ENCODE data around the gene JOSD1. TPM values are rescaled to one million over a fixed set of nuclear protein-coding genes. Genes with fewer than 3 reads are reported as not detected.
A peak's percentile ranks its signal among the peaks of the same experiment; 100 is the strongest.

Gene JOSD1
- total and polyA plus RNA-seq, 12 donors = 9.6 to 37.3 (median 21.8) TPM

DNA sequence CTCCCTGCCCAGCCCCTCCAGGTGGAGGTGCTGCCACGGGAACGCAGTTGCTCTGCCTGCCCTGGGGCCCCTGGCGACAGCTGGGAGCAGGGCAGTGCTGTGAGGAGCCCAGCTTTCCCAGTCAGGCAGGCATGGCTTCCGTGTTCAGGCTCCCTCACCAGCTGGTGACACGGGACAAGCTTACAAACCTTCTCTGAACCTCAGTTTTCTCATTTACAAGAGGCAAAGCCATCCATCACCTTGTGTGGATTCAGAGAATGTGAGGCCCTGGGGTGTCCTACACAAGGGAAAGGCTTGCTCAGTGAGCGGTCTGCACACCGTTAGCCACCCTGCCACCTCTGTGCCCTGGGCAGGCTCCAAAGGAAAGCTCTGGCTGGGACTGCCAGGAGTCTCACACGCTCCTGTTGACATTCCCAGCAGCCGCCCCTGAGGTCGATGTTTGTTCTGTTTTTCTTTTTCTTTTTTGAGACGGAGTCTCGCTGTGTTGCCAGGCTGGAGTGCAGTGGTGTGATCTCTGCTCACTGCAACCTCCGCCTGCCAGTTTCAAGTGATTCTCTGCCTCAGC is 31.6 kb upstream of the JOSD1 start:
- TF ChIP-seq, protein P1, sequence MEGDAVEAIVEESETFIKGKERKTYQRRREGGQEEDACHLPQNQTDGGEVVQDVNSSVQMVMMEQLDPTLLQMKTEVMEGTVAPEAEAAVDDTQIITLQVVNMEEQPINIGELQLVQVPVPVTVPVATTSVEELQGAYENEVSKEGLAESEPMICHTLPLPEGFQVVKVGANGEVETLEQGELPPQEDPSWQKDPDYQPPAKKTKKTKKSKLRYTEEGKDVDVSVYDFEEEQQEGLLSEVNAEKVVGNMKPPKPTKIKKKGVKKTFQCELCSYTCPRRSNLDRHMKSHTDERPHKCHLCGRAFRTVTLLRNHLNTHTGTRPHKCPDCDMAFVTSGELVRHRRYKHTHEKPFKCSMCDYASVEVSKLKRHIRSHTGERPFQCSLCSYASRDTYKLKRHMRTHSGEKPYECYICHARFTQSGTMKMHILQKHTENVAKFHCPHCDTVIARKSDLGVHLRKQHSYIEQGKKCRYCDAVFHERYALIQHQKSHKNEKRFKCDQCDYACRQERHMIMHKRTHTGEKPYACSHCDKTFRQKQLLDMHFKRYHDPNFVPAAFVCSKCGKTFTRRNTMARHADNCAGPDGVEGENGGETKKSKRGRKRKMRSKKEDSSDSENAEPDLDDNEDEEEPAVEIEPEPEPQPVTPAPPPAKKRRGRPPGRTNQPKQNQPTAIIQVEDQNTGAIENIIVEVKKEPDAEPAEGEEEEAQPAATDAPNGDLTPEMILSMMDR (IDR thresholded peaks at IDR 0.05) = no peak
- no peak overlapping the region for H3K4me3 ChIP-seq
- H3K4me1 ChIP-seq = peaks cover 9 to 48% (median 28%) of the 10 kb centered on the region in 9 donors
- H3K27ac ChIP-seq = peak overlapping the region in 8 of 10 donors; percentile 61 to 76 (median 71)
- no peaks in the 10 kb centered on the region for H3K9me3 ChIP-seq
- WGBS, 2 donors = 62 to 72% methylated on average over 13 of the region's 13 CpGs
- ATAC-seq = peak in 6 of 8 donors; percentile 19 to 61 (median 38)
- peaks cover 4 to 100% (median 48%) of the 10 kb centered on the region in 9 donors for H3K36me3 ChIP-seq
- H3K27me3 ChIP-seq = no peaks in the 10 kb centered on the region
- DNase-seq = no peak
- intact Hi-C loops (cut with DNase I) = no loop called here

DNA sequence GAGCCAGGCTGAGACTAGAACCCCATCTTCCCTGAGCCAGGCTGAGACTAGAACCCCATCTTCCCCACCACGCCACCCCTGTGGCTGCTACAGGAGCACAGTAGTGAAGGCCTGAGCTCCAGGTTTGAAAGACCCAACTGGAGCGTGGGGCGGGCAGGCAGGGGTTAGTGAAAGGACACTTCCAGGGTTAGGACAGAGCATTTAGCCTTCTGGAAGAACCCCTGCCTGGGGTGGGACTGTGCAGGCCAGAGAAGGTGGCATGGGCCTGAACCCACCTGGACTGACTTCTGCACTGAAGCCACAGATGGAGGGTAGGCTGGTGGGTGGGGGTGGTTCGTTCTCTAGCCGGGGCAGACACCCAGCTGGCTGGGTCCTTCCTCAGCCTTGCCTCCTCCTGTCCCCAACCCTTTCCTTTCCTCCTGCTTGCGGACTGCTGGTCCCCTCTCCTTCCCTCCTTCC is 31.0 kb upstream of the JOSD1 start:
- no peak overlapping the region for H3K4me3 ChIP-seq
- H3K4me1 ChIP-seq = peaks cover 9 to 48% (median 28%) of the 10 kb centered on the region in 9 donors
- DNase-seq (no peak), ATAC-seq (peak in 1 of 8 donors; percentile 3)
- no peaks in the 10 kb centered on the region for H3K27me3 ChIP-seq
- WGBS, 2 donors = 79 to 89% methylated on average over 5 to 6 of the region's 6 CpGs
- peak overlapping the region in 5 of 10 donors; percentile 21 to 76 (median 70) for H3K27ac ChIP-seq
- intact Hi-C loops (cut with DNase I) = no loop called here
- peaks cover 7 to 100% (median 47%) of the 10 kb centered on the region in 9 donors for H3K36me3 ChIP-seq
- no peaks in the 10 kb centered on the region for H3K9me3 ChIP-seq
- TF ChIP-seq, protein P1 (IDR thresholded peaks at IDR 0.05) = no peak

DNA sequence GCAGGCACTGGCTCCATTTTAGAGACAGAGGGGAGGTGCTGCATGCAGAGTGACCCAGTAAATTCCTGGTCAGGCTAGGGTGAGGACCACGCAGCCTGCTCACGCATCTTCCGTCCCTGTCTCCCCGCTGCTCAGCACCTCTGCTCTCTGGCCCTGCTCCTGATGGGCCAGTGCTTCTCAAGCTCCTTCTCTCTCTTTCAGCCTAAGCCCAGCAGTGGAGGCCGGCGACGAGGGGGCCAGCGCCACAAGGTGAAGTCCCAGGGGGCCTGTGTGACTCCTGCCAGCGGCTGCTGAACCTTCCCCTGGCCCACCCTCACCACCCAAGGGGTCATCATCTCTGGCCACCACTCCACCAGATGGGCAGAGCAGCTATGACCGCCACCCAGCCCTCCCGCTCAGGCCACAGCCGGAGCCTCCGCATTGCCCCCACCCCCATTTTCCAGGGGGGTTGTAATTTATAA is 29.7 kb upstream of the JOSD1 start:
- Histone ChIP-seq H3K9me3 (no peaks in the 10 kb centered on the region), H3K27me3 (no peaks in the 10 kb centered on the region), H3K4me3 (no peak overlapping the region), H3K36me3 (peaks cover 7 to 100% (median 51%) of the 10 kb centered on the region in 9 donors), H3K27ac (no peak overlapping the region), H3K4me1 (peaks cover 9 to 46% (median 28%) of the 10 kb centered on the region in 9 donors)
- intact Hi-C loops (cut with DNase I) = no loop called here
- TF ChIP-seq, protein P1 (IDR thresholded peaks at IDR 0.05) = no peak
- whole genome bisulfite sequencing, 2 donors = 94 to 95% methylated on average over 13 of the region's 13 CpGs
- no peak for DNase-seq
- ATAC-seq = no peak

DNA sequence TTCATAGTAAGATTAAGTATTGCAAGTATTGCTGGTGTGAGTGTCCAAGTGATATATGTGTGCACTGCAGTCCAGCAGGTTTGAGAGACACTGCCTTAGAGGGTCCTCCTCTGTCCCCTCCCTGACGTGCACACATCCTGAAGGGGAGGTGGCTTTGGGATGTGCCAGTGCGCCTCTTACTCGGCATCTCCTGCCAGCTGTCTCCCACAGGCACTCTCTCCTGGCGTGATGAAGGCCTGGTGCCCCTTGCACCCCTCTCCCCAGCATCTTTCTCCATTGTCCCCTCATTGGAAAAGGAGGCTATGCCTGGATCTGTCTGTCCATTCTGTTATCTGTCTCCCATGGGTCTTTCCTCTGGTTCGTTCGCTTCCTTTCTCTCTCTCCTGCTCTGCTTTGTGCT is 29.2 kb upstream of the JOSD1 start:
- intact Hi-C loops (cut with DNase I) = no loop called here
- Histone ChIP-seq H3K36me3 (peaks cover 7 to 100% (median 53%) of the 10 kb centered on the region in 9 donors), H3K4me1 (peaks cover 9 to 45% (median 28%) of the 10 kb centered on the region in 9 donors), H3K4me3 (no peak overlapping the region), H3K9me3 (no peaks in the 10 kb centered on the region), H3K27ac (no peak overlapping the region), H3K27me3 (no peaks in the 10 kb centered on the region)
- ATAC-seq (no peak), DNase-seq (no peak)
- WGBS, 2 donors = 86 to 88% methylated on average over 6 of the region's 6 CpGs
- TF ChIP-seq, protein P1 (IDR thresholded peaks at IDR 0.05) = no peak

Measured in heart right ventricle (tissue), 16 donors.